Gastroesophageal sphincter (tissue), 4 donors: ENCODE data around the gene IQGAP2. TPM values are rescaled to one million over a fixed set of nuclear protein-coding genes. Genes with fewer than 3 reads are reported as not detected.

Experiments used
- ATAC-seq: fragments of 150-250 bp; one replicate; pipeline ENCODE4 v1.9.1; 2016; ENCODE audit warnings: mild to moderate bottlenecking, moderate library complexity
- H3K27ac ChIP-seq, 4 donors: fragments of 200-600 bp; sonication (generic) in 3 of 4; 1 replicate in 3 of 4; 2 replicates in 1 of 4; pipeline ENCODE4 v1.5.1; 2016 to 2019
- H3K27me3 ChIP-seq: fragments of 200-600 bp; sonication (generic); one replicate; pipeline ENCODE4 v1.5.1; 2019
- H3K36me3 ChIP-seq, 2 donors: fragments of 200-600 bp; sonication (generic); one replicate each; pipeline ENCODE4 v1.5.1; 2019; ENCODE audit warnings: control low read depth in 1 of 2
- H3K4me1 ChIP-seq, 3 donors: fragments of 200-600 bp; sonication (generic); 1 replicate in 2 of 3; 2 replicates in 1 of 3; pipeline ENCODE4 v1.5.1; 2016 to 2019; ENCODE audit warnings: control low read depth in 2 of 3
- H3K4me3 ChIP-seq, 2 donors: fragments of 200-600 bp; sonication (generic); one replicate each; pipeline ENCODE4 v1.5.1; 2019; ENCODE audit warnings: mild to moderate bottlenecking in 1 of 2, moderate library complexity in 1 of 2
- H3K9me3 ChIP-seq, 3 donors: fragments of 200-600 bp; sonication (generic); one replicate each; pipeline ENCODE4 v1.5.1; 2017 to 2019; ENCODE audit warnings: control low read depth in 2 of 3
- CTCF ChIP-seq, 4 experiments: fragments of 200-600 bp in 2 of 4; fragments of 450-650 bp in 2 of 4; sonication (generic) in 1 of 4; IDR thresholded peaks; one replicate each; pipeline ENCODE4 v1.5.1; 2017 to 2019; ENCODE audit warnings: antibody characterized with exemption in 4 of 4, mild to moderate bottlenecking in 2 of 4, moderate library complexity in 2 of 4
- EP300 ChIP-seq: sonication (generic); formaldehyde crosslinking; IDR thresholded peaks from one replicate; pipeline ENCODE4 v1.6.1; 2017; ENCODE audit warnings: antibody characterized with exemption, mild to moderate bottlenecking
- POLR2A ChIP-seq, 2 donors: fragments of 450-650 bp; IDR thresholded peaks; one replicate each; pipeline ENCODE4 v1.6.1; 2017; ENCODE audit warnings: antibody characterized with exemption in 2 of 2, mild to moderate bottlenecking in 2 of 2, moderate library complexity in 1 of 2
- POLR2AphosphoS5 ChIP-seq: sonication (generic); formaldehyde crosslinking; IDR thresholded peaks from one replicate; pipeline ENCODE4 v1.6.1; 2017; ENCODE audit warnings: antibody characterized with exemption
- WGBS, 2 donors: methylation state at CpG; one replicate each; pipeline ENCODE4 v1.1.5; 2018; ENCODE audit warnings: low coverage in 1 of 2; 5-methylcytosine and 5-hydroxymethylcytosine counted together
- total RNA-seq, 4 donors: library from RNA; depleted of rRNA; stranded (reverse); fragments of >200 nt; gene quantifications; one replicate each; pipeline ENCODE4 v1.1.0, GENCODE V29; 2016

The IQGAP2 gene
- total RNA-seq, 4 donors from 2014 or later: 15.7 to 34.4 (median 25.8) TPM

- 38 to 61% methylated on average over 4 to 5 of the region's 5 CpGs for WGBS, 2 donors
- no peak for ATAC-seq
- TF ChIP-seq CTCF (IDR thresholded peaks at IDR 0.05) (no peak), EP300 (no peak), POLR2A (IDR thresholded peaks at IDR 0.05) (no peak), POLR2AphosphoS5 (no peak)
- Histone ChIP-seq H3K36me3 (no peaks in the 10 kb centered on the region), H3K27me3 (no peaks in the 10 kb centered on the region), H3K27ac (peak overlapping the region in 3 of 4 donors; percentile 32 to 50 (median 43)), H3K4me3 (no peak overlapping the region), H3K4me1 (peaks cover 0 to 16% (median 3%) of the 10 kb centered on the region in 3 donors), H3K9me3 (no peaks in the 10 kb centered on the region)
These were observed 288.6 kb downstream of the IQGAP2 start for GRCh38 chr5:76691467-76692273.

GRCh38 chr5:76692274-76692540 is 289.1 kb downstream of the IQGAP2 start:
- peak overlapping the region in 3 of 4 donors; percentile 17 to 43 (median 32) for H3K27ac ChIP-seq
- 95 to 100% methylated on average over 1 to 6 of the region's 6 CpGs for WGBS, 2 donors

GRCh38 chr5:76692651-76693050 is 289.6 kb downstream of the IQGAP2 start:
- Histone ChIP-seq H3K4me1 (peaks cover 0 to 16% (median 3%) of the 10 kb centered on the region in 3 donors), H3K27ac (no peak overlapping the region), H3K4me3 (no peak overlapping the region), H3K36me3 (no peaks in the 10 kb centered on the region), H3K9me3 (no peaks in the 10 kb centered on the region), H3K27me3 (no peaks in the 10 kb centered on the region)
- ATAC-seq: no peak
- 95% methylated on average over 3 of the region's 3 CpGs; no CpG with 5 or more reads in 1 of the 2 donors for WGBS, 2 donors
- TF ChIP-seq POLR2A (IDR thresholded peaks at IDR 0.05) (no peak), EP300 (no peak), CTCF (IDR thresholded peaks at IDR 0.05) (no peak)

More at GRCh38 chr5:76692274-76692540, 289.1 kb downstream of the IQGAP2 start:
- Histone ChIP-seq H3K9me3 (no peaks in the 10 kb centered on the region), H3K4me1 (peaks cover 0 to 16% (median 3%) of the 10 kb centered on the region in 3 donors), H3K4me3 (no peak overlapping the region), H3K36me3 (no peaks in the 10 kb centered on the region), H3K27me3 (no peaks in the 10 kb centered on the region)
- no peak for TF ChIP-seq POLR2AphosphoS5
- TF ChIP-seq POLR2A (IDR thresholded peaks at IDR 0.05): no peak
- no peak for TF ChIP-seq EP300
- no peak for TF ChIP-seq CTCF (IDR thresholded peaks at IDR 0.05)
- ATAC-seq: no peak

GRCh38 chr5:76693141-76693540 is 290.1 kb downstream of the IQGAP2 start:
- Histone ChIP-seq H3K4me1 (peaks cover 0 to 16% (median 3%) of the 10 kb centered on the region in 3 donors), H3K27me3 (no peaks in the 10 kb centered on the region), H3K27ac (no peak overlapping the region), H3K4me3 (no peak overlapping the region), H3K9me3 (no peaks in the 10 kb centered on the region), H3K36me3 (no peaks in the 10 kb centered on the region)
- WGBS, 2 donors: 50 to 95% methylated on average over 2 to 3 of the region's 3 CpGs
- no peak for ATAC-seq
- TF ChIP-seq CTCF (IDR thresholded peaks at IDR 0.05) (no peak), POLR2A (IDR thresholded peaks at IDR 0.05) (no peak), EP300 (no peak), POLR2AphosphoS5 (no peak)

- H3K27ac ChIP-seq: no peak overlapping the region
- H3K4me3 ChIP-seq: no peak overlapping the region
- no peaks in the 10 kb centered on the region for H3K9me3 ChIP-seq
- TF ChIP-seq POLR2AphosphoS5 (no peak), EP300 (no peak), CTCF (IDR thresholded peaks at IDR 0.05) (no peak), POLR2A (IDR thresholded peaks at IDR 0.05) (no peak)
- WGBS, 2 donors: 42 to 71% methylated on average over 2 of the region's 2 CpGs
- no peaks in the 10 kb centered on the region for H3K36me3 ChIP-seq
- H3K27me3 ChIP-seq: no peaks in the 10 kb centered on the region
- ATAC-seq: no peak
- H3K4me1 ChIP-seq: peaks cover 0 to 16% (median 3%) of the 10 kb centered on the region in 3 donors
These were observed 291.2 kb downstream of the IQGAP2 start for GRCh38 chr5:76694317-76694716.
